Heart left ventricle (tissue), 13 donors: ENCODE results near the gene STX16.

ENCODE experiments used
- CTCF ChIP-seq, 12 donors: fragments of 200-600 bp; sonication (generic) in 4 of 12; IDR thresholded peaks; one replicate each; pipeline versions ENCODE4 v1.5.0 to v1.8.0; 2018 to 2022; ENCODE audit warnings: antibody characterized with exemption in 12 of 12, mild to moderate bottlenecking in 5 of 12
- POLR2A ChIP-seq, 2 donors: fragments of 450-650 bp; IDR thresholded peaks; one replicate each; pipeline ENCODE4 v1.6.1; 2017; ENCODE audit warnings: antibody characterized with exemption in 2 of 2, mild to moderate bottlenecking in 2 of 2, moderate library complexity in 2 of 2
- donor health status: ischemic (EF 13 %, LVEDD 7.1; RV severe dilation, severe dysfunction).
- donor health status: DM: no; HTN: yes; CAD: no.
- donor health status: DM: no; HTN: no; CAD: no.
- donor health status: ischemic (EF 25% LVEDD 6.9; RV normal size, moderate dysfunction).
- donor health status: ischemic (EF 25% LVEDD 5.7; RV mildly dilated, moderate dysfunction).
- donor health status: ischemic (EF 35%, LVEDD 5.7; RV mildly dilated, moderate dysfunction).
- donor health status: nonischemic (EF 11% LVEDD 7.7; RV severe dilation, severe dysfunction).
- donor health status: DM: yes; HTN: yes; CAD: no.
- donor health status: PGD.
- donor health status: ischemic (EF 29% LVEDD 5.4; RV normal size, mild dysfunction).
- donor health status: nonischemic (EF 23%, LVEDD 6.1; RV moderate dilation, normal function).

DNA sequence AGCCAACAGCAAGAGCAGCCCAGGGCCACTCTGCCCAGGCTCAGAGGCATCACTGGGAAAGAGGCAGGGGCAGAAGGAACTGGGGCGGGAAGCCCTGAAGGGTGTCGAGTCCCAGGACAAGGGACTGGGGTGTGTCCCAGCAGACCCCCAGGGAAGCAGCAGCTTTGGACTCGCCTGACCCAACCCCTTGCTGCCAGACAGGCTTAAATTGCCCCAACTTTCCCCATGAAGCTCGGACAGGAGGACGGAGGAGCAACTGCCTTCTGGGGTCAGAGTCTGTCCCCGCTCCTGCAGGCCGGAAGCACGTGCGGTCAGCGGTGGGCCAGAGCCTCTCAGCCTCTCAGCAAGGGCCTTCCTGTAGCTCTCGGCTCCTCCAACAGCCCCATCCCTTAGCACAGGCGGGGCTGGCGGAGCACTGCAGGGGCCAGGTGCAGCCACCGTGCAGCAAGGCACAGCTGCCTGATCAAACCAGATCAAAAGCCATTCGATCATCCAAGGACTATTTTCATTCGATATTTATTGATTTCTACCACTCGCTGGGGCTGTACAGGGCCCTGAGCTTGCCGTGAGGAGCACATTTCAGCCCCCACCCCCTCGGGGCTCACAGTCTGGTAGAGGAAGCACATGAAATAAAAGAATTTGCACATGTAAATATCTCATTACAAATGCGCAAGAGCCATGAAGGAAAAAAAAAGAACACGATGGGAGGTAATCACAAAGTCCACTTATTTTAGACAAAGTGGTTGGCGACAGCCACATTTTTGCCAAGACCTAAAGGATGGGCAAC lies 31.8 kb upstream of the STX16 start:
- TF ChIP-seq CTCF (IDR thresholded peaks at IDR 0.05), result no peak
- no peak for TF ChIP-seq POLR2A (IDR thresholded peaks at IDR 0.05)
